ENCODE data around the gene SURF2. TPM values are rescaled to one million over a fixed set of nuclear protein-coding genes. Genes with fewer than 3 reads are reported as not detected.

The SURF2 gene
- total RNA-seq, 4 donors from 2014 or later: 15.3 to 42.3 (median 31.2) TPM

- Histone ChIP-seq H3K36me3 (peaks cover 47% of the 10 kb centered on the region), H3K4me1 (peaks cover 49% of the 10 kb centered on the region), H3K27me3 (no peaks in the 10 kb centered on the region), H3K9me3 (no peaks in the 10 kb centered on the region), H3K4me3 (no peak overlapping the region), H3K27ac (no peak overlapping the region)
- WGBS: 73% methylated on average over 3 of the region's 3 CpGs
- TF ChIP-seq CTCF (IDR thresholded peaks at IDR 0.05) (no peak), EP300 (IDR thresholded peaks at IDR 0.05) (no peak), POLR2AphosphoS5 (IDR thresholded peaks at IDR 0.05) (no peak), POLR2A (IDR thresholded peaks at IDR 0.05) (no peak)
- no peak for DNase-seq (ENCODE audit: low spot score in 2 of 2)
These were observed 4.8 kb upstream of the SURF2 start for GRCh38 chr9:133351526-133351907.

- 82% methylated on average over 14 of the region's 14 CpGs for whole genome bisulfite sequencing
- Histone ChIP-seq H3K27me3 (no peaks in the 10 kb centered on the region), H3K4me3 (no peak overlapping the region), H3K4me1 (peaks cover 47% of the 10 kb centered on the region), H3K27ac (no peak overlapping the region), H3K9me3 (no peaks in the 10 kb centered on the region), H3K36me3 (peaks cover 47% of the 10 kb centered on the region)
- TF ChIP-seq CTCF (IDR thresholded peaks at IDR 0.05): peak in 1 of 2 donors; percentile 17
- no peak for TF ChIP-seq POLR2A (IDR thresholded peaks at IDR 0.05)
- DNase-seq (ENCODE audit: low spot score in 2 of 2): no peak
These were observed 4.3 kb upstream of the SURF2 start for GRCh38 chr9:133351908-133352634.

GRCh38 chr9:133352635-133353340, 3.6 kb upstream of the SURF2 start:
- Histone ChIP-seq H3K4me1 (peaks cover 51% of the 10 kb centered on the region), H3K36me3 (peaks cover 47% of the 10 kb centered on the region), H3K9me3 (no peaks in the 10 kb centered on the region), H3K27me3 (no peaks in the 10 kb centered on the region), H3K4me3 (no peak overlapping the region), H3K27ac (no peak overlapping the region)
- no peak for TF ChIP-seq POLR2A (IDR thresholded peaks at IDR 0.05)
- TF ChIP-seq EP300 (IDR thresholded peaks at IDR 0.05): no peak
- TF ChIP-seq CTCF (IDR thresholded peaks at IDR 0.05): no peak
- no peak for TF ChIP-seq POLR2AphosphoS5 (IDR thresholded peaks at IDR 0.05)
- 71% methylated on average over 8 of the region's 8 CpGs for WGBS
- no peak for DNase-seq (ENCODE audit: low spot score in 2 of 2)

- TF ChIP-seq POLR2A (IDR thresholded peaks at IDR 0.05) (no peak), EP300 (IDR thresholded peaks at IDR 0.05) (no peak), CTCF (IDR thresholded peaks at IDR 0.05) (no peak), POLR2AphosphoS5 (IDR thresholded peaks at IDR 0.05) (no peak)
- Histone ChIP-seq H3K4me3 (no peak overlapping the region), H3K27me3 (no peaks in the 10 kb centered on the region), H3K4me1 (peaks cover 54% of the 10 kb centered on the region), H3K27ac (no peak overlapping the region), H3K9me3 (no peaks in the 10 kb centered on the region), H3K36me3 (peaks cover 47% of the 10 kb centered on the region)
- DNase-seq (ENCODE audit: low spot score in 2 of 2): no peak
- 75% methylated on average over 5 of the region's 5 CpGs for WGBS
These were observed 2.8 kb upstream of the SURF2 start for GRCh38 chr9:133353548-133353947.

GRCh38 chr9:133354766-133355165, 1.6 kb upstream of the SURF2 start:
- Histone ChIP-seq H3K36me3 (peaks cover 47% of the 10 kb centered on the region), H3K27me3 (no peaks in the 10 kb centered on the region), H3K9me3 (no peaks in the 10 kb centered on the region), H3K4me1 (peaks cover 46% of the 10 kb centered on the region), H3K27ac (no peak overlapping the region), H3K4me3 (no peak overlapping the region)
- 58% methylated on average over 4 of the region's 7 CpGs for WGBS
- no peak for DNase-seq (ENCODE audit: low spot score in 2 of 2)
- TF ChIP-seq POLR2A (IDR thresholded peaks at IDR 0.05) (no peak), CTCF (IDR thresholded peaks at IDR 0.05) (no peak), EP300 (IDR thresholded peaks at IDR 0.05) (no peak), POLR2AphosphoS5 (IDR thresholded peaks at IDR 0.05) (no peak)

Measured in suprapubic skin (tissue), 4 donors.